AG09309 (cell line): Measurements from ENCODE around the gene CASZ1.

ENCODE experiments used
- DNase-seq: peaks from one replicate; pipeline ENCODE4 v3.0.0-alpha.2; 2010; ENCODE audit warnings: low read depth
- H3K4me3 ChIP-seq: 2 replicates; pipeline ENCODE4 v1.5.1; 2011; ENCODE audit warnings: mild to moderate bottlenecking, low read depth, low read length, moderate library complexity; ENCODE audit not compliant: control insufficient read depth
- TF ChIP-seq, protein P1 (sequence below): IDR thresholded peaks from 2 replicates; pipeline ENCODE4 v1.5.1; 2011; ENCODE audit warnings: mild to moderate bottlenecking, low read depth, low read length, inconsistent platforms; ENCODE audit not compliant: insufficient read depth, control insufficient read depth; ENCODE audit errors: missing control alignments

The CASZ1 gene

DNA sequence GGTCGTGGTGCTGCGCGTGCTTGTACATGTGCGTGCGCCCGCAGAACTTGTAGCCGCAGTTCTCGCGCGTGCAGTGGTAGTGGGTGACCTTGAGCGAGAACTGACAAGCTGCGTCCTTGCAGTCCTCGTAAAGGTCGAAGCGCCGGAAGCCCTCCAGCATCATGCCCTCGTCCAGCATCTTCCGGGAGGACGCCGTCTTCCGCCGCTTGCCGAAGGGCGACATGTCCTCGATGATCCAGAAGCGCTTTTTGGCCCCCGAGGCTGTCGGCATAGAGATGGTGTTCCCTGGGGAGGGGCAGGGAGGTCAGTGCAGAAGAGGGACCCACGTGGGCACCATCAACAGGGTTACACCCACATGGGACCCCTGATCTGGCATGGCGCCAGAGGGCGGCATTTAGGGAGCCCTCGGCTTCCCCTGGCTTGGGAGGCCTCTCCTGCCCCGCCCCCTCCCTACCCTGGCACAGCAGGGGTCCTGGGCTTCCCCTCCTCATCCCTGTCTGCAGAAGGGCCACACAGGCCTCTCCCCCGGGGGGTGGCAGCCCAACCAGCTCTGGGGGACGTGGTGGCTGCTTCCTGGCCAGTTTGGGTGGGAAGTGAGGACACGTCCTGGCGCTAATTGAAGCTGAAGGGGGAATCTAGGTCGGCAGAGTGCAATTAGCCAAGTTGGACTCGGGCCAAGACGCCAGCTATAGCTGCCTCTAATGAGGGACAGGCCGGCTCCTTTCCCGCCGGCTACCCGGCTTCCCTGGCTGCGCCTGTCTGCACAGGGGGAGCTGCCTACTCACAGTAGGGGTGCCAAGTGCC lies 156.5 kb downstream of the CASZ1 start:
- TF ChIP-seq, protein P1, sequence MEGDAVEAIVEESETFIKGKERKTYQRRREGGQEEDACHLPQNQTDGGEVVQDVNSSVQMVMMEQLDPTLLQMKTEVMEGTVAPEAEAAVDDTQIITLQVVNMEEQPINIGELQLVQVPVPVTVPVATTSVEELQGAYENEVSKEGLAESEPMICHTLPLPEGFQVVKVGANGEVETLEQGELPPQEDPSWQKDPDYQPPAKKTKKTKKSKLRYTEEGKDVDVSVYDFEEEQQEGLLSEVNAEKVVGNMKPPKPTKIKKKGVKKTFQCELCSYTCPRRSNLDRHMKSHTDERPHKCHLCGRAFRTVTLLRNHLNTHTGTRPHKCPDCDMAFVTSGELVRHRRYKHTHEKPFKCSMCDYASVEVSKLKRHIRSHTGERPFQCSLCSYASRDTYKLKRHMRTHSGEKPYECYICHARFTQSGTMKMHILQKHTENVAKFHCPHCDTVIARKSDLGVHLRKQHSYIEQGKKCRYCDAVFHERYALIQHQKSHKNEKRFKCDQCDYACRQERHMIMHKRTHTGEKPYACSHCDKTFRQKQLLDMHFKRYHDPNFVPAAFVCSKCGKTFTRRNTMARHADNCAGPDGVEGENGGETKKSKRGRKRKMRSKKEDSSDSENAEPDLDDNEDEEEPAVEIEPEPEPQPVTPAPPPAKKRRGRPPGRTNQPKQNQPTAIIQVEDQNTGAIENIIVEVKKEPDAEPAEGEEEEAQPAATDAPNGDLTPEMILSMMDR = no peak
- no peak for DNase-seq
- H3K4me3 ChIP-seq = no peak overlapping the region

GRCh38 chr1:10639011-10639774 lies 157.3 kb downstream of the CASZ1 start:
- no peak for DNase-seq
- TF ChIP-seq, protein P1 = no peak
- no peak overlapping the region for H3K4me3 ChIP-seq

- no peak overlapping the region for H3K4me3 ChIP-seq
- DNase-seq = no peak
- TF ChIP-seq, protein P1 = no peak
Measured at GRCh38 chr1:10638559-10639005, 157.9 kb downstream of the CASZ1 start.

- TF ChIP-seq, protein P1 = no peak
- no peak for DNase-seq
- H3K4me3 ChIP-seq = no peak overlapping the region
Measured at GRCh38 chr1:10637834-10638558, 158.4 kb downstream of the CASZ1 start.

DNA sequence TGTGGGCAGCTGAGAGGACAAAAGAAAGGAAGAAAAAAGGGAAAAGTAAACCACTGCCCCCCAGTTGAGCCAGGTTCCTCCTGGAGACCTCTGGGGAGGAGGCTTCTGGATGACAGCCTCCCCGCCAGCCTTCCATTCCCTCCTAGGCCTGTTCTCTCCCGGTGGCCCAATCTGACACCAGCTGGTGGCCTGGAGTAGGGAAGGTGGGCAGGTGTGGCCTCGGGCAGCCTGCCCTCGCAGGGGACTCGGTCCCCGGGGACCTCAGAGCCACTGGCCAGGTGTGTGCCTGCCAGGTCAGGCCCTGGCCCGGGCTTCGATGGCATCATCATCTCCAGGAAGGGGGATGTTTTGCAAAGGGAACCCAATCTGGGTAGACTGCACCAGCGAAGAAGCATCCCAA lies 159.0 kb downstream of the CASZ1 start:
- H3K4me3 ChIP-seq = no peak overlapping the region
- TF ChIP-seq, protein P1 = no peak
- DNase-seq = no peak

DNA sequence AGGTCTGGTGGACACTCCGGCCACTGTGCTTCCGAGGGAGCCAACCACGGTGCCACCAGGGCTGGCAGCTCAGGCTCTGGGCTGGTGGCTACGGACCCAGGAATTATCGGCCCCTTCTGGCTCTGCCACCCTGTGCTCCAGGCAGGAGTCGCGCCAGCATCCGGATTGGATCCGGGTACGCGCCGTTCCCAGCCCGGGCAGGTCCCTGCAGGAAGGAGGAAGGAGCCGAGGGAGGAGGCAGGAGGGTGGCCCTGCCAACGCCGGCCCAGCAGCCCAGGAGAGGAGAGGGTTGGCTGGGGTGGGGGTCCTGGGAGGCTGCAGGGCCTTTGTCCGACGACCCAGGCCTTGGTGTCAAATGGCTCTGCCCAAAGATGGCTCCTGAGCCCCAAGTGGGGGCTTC lies 160.5 kb downstream of the CASZ1 start:
- H3K4me3 ChIP-seq = no peak overlapping the region
- TF ChIP-seq, protein P1 = no peak

More for the DNA sequence above, 160.5 kb downstream of the CASZ1 start:
- DNase-seq = no peak
